HTR-8/SVneo (cell line): Measurements from ENCODE around the gene USF2.

Experiments used
- DNase-seq: peaks from one replicate; pipeline ENCODE4 v3.0.0; 2011; ENCODE audit warnings: low spot score, mixed read lengths; ENCODE audit not compliant: insufficient read length
- FAIRE-seq: peaks from 2 replicates; lab custom pipeline; 2011; peaks lifted over from hg19 to GRCh38; lab: Jason Lieb, UNC

The USF2 gene

DNA sequence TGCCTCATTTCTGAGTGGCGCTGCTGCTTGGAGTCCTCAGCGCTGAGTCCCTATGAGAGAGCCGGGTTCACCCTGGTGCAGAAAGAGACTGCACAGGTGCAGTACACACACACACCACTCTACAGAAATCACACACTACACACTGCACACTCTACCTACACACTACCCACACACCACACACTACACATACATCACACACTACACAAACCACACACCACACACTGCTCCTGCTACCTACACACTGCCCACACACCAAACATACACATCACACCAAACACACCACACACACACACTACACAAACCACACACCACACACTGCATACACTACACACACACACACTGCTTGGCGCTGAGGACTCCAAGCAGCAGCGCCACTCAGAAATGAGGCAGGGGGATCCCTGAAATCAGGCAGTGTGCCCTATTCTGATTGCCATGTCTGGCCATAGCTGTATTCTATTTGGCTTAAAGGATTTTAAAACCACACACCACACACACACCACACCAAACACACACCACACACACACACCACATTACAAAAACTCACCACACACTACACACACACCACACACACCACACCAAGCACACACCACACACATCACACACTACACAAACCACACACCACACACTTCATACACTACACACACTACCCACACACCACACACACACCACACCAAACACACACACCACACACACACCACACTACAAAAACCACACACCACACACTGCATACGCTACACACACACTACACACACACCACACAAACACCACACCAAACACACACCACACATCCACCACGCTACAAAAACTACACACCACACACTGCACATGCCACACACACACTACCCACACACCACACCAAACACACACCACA is 28.1 kb downstream of the USF2 start:
- peak; percentile 60 for FAIRE-seq
- no peak for DNase-seq

DNA sequence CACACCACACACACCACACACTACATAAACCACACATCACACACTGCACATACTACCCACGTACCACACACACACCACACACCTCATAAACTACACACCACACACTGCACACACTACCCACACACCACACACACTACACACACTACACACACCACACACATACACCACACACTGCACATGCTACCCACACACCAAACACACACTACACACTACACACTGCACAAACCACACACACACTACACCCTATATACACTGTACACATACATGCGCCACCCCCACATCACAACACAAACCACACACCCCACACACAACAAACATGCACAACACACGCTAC is 28.7 kb downstream of the USF2 start:
- FAIRE-seq (no peak), DNase-seq (no peak)

DNA sequence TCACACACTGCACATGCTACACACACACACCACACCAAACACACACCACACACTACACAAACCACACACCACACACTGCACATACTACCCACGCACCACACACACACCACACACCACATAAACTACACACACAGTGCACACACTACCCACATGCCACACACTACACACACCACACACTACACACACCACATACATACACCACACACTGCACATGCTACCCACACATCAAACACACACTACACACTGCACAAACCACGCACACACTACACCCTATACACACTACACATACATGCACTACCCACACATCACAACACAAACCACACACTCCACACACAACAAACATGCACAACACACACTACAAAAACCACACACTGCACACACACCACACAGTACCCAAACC is 29.2 kb downstream of the USF2 start:
- peak; percentile 99 for FAIRE-seq

DNA sequence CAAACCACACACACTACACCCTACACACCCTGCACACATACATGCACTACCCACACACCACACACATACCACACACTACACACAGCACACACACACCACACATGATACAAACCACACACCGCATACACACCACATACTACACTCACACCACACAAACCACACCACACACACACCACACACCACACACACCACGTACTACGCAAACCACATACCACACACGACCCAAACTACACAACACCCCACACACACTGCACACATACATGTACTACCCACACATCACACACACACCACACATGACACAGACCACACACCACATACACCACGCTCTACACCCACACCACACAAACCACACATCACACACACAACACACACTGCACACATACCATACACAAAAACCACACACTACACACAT is 29.8 kb downstream of the USF2 start:
- no peak for FAIRE-seq
- DNase-seq: no peak

More for the DNA sequence above, 29.2 kb downstream of the USF2 start:
- no peak for DNase-seq

- no peak for FAIRE-seq
- DNase-seq: no peak
Measured at GRCh38 chr19:35299523-35300338, 31.0 kb downstream of the USF2 start.

- FAIRE-seq: no peak
- DNase-seq: no peak
Measured at GRCh38 chr19:35300339-35300649, 31.5 kb downstream of the USF2 start.

DNA sequence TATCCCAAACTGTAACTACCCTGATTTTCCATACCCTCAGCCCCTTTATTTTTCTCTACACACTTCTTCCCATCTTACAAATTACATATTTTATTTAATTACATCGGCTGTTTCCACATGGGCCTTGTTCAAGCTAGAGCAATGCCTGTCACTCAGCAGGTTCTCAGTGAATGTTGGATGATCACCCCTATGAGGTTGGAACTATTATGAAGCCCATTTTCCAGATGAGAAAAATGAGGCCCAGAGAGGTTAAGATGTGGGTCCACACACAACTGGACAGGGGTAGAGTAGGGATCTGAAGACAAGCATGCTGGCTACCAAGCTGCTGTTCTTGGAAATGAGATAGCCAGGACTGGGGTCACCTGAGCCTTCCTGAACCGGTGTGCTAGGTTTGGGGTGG is 33.2 kb downstream of the USF2 start:
- no peak for FAIRE-seq

GRCh38 chr19:35302446-35302845 is 33.7 kb downstream of the USF2 start:
- DNase-seq: no peak
- FAIRE-seq: no peak

More for the DNA sequence above, 33.2 kb downstream of the USF2 start:
- DNase-seq: no peak

DNA sequence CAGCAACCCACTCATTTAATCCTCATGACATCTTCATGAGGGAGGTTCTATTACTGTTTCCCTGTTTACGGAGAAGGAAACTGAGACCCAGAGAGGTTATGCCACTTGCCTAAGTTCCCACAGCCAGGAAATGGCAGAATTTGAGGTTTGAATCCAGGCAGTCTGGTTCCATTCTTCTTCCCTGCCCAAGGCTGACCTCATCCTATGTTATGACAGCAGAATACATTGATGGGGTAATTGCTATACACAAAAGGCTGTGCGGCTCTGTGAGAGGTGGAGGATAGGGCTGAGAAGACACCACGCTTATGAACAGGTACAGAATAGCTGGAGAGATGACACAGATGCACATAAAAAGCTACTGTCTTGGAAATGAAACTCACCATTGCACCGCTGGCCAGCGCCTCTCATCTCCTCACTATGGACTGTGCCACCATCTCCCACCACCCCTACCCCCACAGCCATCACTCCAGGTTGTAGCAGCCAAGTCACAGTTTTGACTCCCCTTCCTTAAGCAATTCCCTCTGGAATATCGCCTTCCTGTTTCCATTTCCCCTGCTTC is 34.7 kb downstream of the USF2 start:
- no peak for FAIRE-seq

DNA sequence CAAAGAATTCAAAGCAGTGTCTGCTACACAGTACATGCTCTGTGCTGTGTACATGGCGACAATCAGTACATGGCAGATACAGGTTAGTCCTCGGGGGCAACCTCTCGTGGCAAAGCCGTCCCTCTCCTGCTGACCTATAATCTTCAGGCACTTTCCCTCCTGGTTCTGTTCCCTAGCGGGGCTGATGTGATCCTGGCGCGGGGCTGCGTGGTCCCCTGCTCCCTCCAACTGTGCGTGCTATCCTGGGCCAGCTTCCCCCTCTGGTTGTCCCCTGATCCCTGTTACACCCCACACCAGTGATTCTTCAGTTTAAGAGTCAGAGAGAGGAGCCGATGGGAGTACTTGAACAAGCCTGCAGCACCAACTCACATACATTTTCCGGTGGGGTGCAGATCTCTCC is 35.3 kb downstream of the USF2 start:
- DNase-seq: no peak
- FAIRE-seq: no peak

More for the DNA sequence above, 34.7 kb downstream of the USF2 start:
- no peak for DNase-seq

DNA sequence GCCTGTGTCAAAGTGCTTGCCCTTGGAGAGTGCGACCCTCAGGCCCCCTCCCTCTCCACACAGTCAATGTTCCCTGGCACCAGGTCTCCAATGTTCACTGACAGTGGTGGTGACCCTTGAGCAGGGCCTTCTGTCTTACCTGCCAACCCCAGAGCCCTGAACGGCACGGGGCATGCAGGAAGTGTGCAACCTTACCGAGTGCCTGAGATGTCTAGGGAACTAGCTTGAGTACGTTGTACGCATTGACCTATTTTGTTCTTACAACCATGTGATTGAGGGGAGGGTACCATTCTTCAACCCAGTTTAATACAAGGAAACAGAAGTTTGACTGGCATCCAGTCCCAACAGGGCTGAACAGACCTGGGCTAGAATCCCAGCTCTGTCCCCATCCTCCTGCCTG is 36.4 kb downstream of the USF2 start:
- FAIRE-seq (no peak), DNase-seq (no peak)

GRCh38 chr19:35306473-35307246 is 37.9 kb downstream of the USF2 start:
- FAIRE-seq (no peak), DNase-seq (peak; percentile 45)

DNA sequence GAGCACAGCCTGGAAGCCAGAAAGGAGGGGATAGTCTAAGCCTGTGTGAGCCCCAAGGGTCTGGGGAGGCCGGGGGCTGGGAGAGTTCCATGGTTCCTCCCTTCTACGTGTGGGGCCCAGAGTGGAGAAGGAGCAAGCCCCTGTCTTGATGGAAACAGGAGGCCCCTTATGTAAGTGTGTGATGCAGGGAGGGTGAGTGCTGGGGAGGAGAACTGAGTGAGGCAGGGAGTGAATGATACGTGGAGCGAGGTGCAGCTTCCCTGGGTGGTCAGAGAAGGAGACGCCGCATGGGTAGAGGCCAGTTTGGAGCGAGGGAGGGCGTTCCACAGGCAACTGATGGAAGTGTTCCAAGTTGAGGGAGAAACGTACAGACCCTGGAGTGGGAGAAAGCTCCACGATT is 39.2 kb downstream of the USF2 start:
- DNase-seq (no peak), FAIRE-seq (no peak)

- no peak for FAIRE-seq
- no peak for DNase-seq
Measured at GRCh38 chr19:35308910-35309309, 40.1 kb downstream of the USF2 start.

GRCh38 chr19:35309481-35310279 is 40.9 kb downstream of the USF2 start:
- DNase-seq (no peak), FAIRE-seq (no peak)

- DNase-seq (no peak), FAIRE-seq (no peak)
Measured at GRCh38 chr19:35310331-35310730, 41.6 kb downstream of the USF2 start.

GRCh38 chr19:35310811-35311465 is 42.2 kb downstream of the USF2 start:
- DNase-seq (no peak), FAIRE-seq (no peak)

- FAIRE-seq (no peak), DNase-seq (no peak)
Measured at GRCh38 chr19:35311901-35312665, 43.3 kb downstream of the USF2 start.
